ENCODE results near the gene MYO5C. TPM values are rescaled to one million over a fixed set of nuclear protein-coding genes. Genes with fewer than 3 reads are reported as not detected.
A peak's percentile ranks its signal among the peaks of the same experiment; 100 is the strongest.

Gene MYO5C
- total RNA-seq, 1 experiment from 2014 or later: 0.43 TPM

GRCh38 chr15:52146261-52146660 is 149.3 kb downstream of the MYO5C start:
- intact Hi-C loops (cut with micrococcal nuclease; ENCODE audit: unreplicated experiment): loop anchor here (10.0 kb wide), 1 partner anchor 361 kb away; no protein-coding TSS in a partner anchor
- H3K27me3 ChIP-seq (replicated peaks; ENCODE audit: insufficient read depth, low read depth, low read length, poor library complexity): no peaks in the 10 kb centered on the region
- no peak overlapping the region for H3K27ac ChIP-seq (ENCODE audit: low read depth, low read length, poor library complexity, severe bottlenecking)
- no TSS peak for BruUV-seq (replicated peaks)
- H3K4me1 ChIP-seq (ENCODE audit: insufficient read depth, low read length, poor library complexity, severe bottlenecking): peaks cover 11% of the 10 kb centered on the region
- no peaks in the 10 kb centered on the region for H3K9me3 ChIP-seq (ENCODE audit: low read depth, low read length, poor library complexity, severe bottlenecking)
- ChIA-PET POLR2A (ENCODE audit: low non-redundant PET) (interaction anchor here (0.7 kb wide), 1 partner anchor 8 kb away, joined by 3 read pairs; no protein-coding TSS in a partner anchor), CTCF (no interaction called here)
- no peak for DNase-seq (ENCODE audit: low spot score)
- TF ChIP-seq, protein P1, sequence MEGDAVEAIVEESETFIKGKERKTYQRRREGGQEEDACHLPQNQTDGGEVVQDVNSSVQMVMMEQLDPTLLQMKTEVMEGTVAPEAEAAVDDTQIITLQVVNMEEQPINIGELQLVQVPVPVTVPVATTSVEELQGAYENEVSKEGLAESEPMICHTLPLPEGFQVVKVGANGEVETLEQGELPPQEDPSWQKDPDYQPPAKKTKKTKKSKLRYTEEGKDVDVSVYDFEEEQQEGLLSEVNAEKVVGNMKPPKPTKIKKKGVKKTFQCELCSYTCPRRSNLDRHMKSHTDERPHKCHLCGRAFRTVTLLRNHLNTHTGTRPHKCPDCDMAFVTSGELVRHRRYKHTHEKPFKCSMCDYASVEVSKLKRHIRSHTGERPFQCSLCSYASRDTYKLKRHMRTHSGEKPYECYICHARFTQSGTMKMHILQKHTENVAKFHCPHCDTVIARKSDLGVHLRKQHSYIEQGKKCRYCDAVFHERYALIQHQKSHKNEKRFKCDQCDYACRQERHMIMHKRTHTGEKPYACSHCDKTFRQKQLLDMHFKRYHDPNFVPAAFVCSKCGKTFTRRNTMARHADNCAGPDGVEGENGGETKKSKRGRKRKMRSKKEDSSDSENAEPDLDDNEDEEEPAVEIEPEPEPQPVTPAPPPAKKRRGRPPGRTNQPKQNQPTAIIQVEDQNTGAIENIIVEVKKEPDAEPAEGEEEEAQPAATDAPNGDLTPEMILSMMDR (conservative IDR thresholded peaks at IDR 0.05; ENCODE audit: low read depth, low read length): no peak
- TF ChIP-seq EZH2 (IDR thresholded peaks at IDR 0.05; ENCODE audit: borderline replicate concordance, low read depth, low read length, poor library complexity, severe bottlenecking): no peak
- H3K4me3 ChIP-seq (ENCODE audit: low read depth, low read length, poor library complexity, severe bottlenecking): no peak overlapping the region
- H3K36me3 ChIP-seq (ENCODE audit: insufficient read depth, low read length, poor library complexity, severe bottlenecking): peaks cover 4% of the 10 kb centered on the region

- no TSS peak for BruUV-seq (replicated peaks)
- Histone ChIP-seq H3K4me1 (ENCODE audit: insufficient read depth, low read length, poor library complexity, severe bottlenecking) (peaks cover 11% of the 10 kb centered on the region), H3K9me3 (ENCODE audit: low read depth, low read length, poor library complexity, severe bottlenecking) (no peaks in the 10 kb centered on the region), H3K36me3 (ENCODE audit: insufficient read depth, low read length, poor library complexity, severe bottlenecking) (peaks cover 4% of the 10 kb centered on the region), H3K27ac (ENCODE audit: low read depth, low read length, poor library complexity, severe bottlenecking) (peak overlapping the region; percentile 48), H3K4me3 (ENCODE audit: low read depth, low read length, poor library complexity, severe bottlenecking) (no peak overlapping the region), H3K27me3 (replicated peaks; ENCODE audit: insufficient read depth, low read depth, low read length, poor library complexity) (no peaks in the 10 kb centered on the region)
- CTCF ChIA-PET: no interaction called here
- intact Hi-C loops (cut with micrococcal nuclease; ENCODE audit: unreplicated experiment): loop anchor here (5.0 to 10.0 kb wide), 2 partner anchors 62 to 360 kb away; no protein-coding TSS in a partner anchor
- POLR2A ChIA-PET (ENCODE audit: low non-redundant PET): no interaction called here
- no peak for TF ChIP-seq EZH2 (IDR thresholded peaks at IDR 0.05; ENCODE audit: borderline replicate concordance, low read depth, low read length, poor library complexity, severe bottlenecking)
- TF ChIP-seq, protein P1 (conservative IDR thresholded peaks at IDR 0.05; ENCODE audit: low read depth, low read length): no peak
- peak; percentile 29 for DNase-seq (ENCODE audit: low spot score)
Observed at GRCh38 chr15:52144656-52145178, 150.9 kb downstream of the MYO5C start.

GRCh38 chr15:52143873-52144272 is 151.7 kb downstream of the MYO5C start:
- ChIA-PET CTCF (no interaction called here), POLR2A (ENCODE audit: low non-redundant PET) (no interaction called here)
- intact Hi-C loops (cut with micrococcal nuclease; ENCODE audit: unreplicated experiment): loop anchor here (5.0 to 10.0 kb wide), 2 partner anchors 62 to 359 kb away; no protein-coding TSS in a partner anchor

More at GRCh38 chr15:52143873-52144272, 151.7 kb downstream of the MYO5C start:
- Histone ChIP-seq H3K36me3 (ENCODE audit: insufficient read depth, low read length, poor library complexity, severe bottlenecking) (peaks cover 4% of the 10 kb centered on the region), H3K27me3 (replicated peaks; ENCODE audit: insufficient read depth, low read depth, low read length, poor library complexity) (no peaks in the 10 kb centered on the region), H3K27ac (ENCODE audit: low read depth, low read length, poor library complexity, severe bottlenecking) (peak overlapping the region; percentile 48), H3K4me1 (ENCODE audit: insufficient read depth, low read length, poor library complexity, severe bottlenecking) (peaks cover 11% of the 10 kb centered on the region), H3K9me3 (ENCODE audit: low read depth, low read length, poor library complexity, severe bottlenecking) (no peaks in the 10 kb centered on the region), H3K4me3 (ENCODE audit: low read depth, low read length, poor library complexity, severe bottlenecking) (no peak overlapping the region)
- BruUV-seq (replicated peaks): no TSS peak
- peak; percentile 94 for DNase-seq (ENCODE audit: low spot score)
- no peak for TF ChIP-seq EZH2 (IDR thresholded peaks at IDR 0.05; ENCODE audit: borderline replicate concordance, low read depth, low read length, poor library complexity, severe bottlenecking)
- TF ChIP-seq, protein P1 (conservative IDR thresholded peaks at IDR 0.05; ENCODE audit: low read depth, low read length): no peak

Small RNAs within 50 kb of the gene (microRNA-seq; reads per million reads assigned to microRNA genes)
- not detected for gene MIR1266

Other genes starting within 250 kb of the MYO5C start
- gene BCL2L10, start 183.0 kb downstream of the MYO5C start, total RNA-seq (2021): 0.24 TPM in 1 of 2 replicates, not detected in the other
- gene GNB5, start 104.4 kb downstream of the MYO5C start, total RNA-seq (2021): 22.8 and 23.3 TPM in 2 replicates
- gene MYO5A, start 233.1 kb upstream of the MYO5C start, total RNA-seq (2021): 16.8 and 20.9 TPM in 2 replicates

Data from A673 (cell line).